GM12878 (cell line): ENCODE data around the gene MMP11. TPM values are rescaled to one million over a fixed set of nuclear protein-coding genes. Genes with fewer than 3 reads are reported as not detected.

ENCODE experiments used
- ATAC-seq: fragments of 200-7000 bp; cut with Tn5 transposase; 3 replicates; pipeline ENCODE4 v1.9.1; 2020; ENCODE audit warnings: mild to moderate bottlenecking, moderate library complexity
- BruUV-seq: library from RNA; stranded (reverse); fragments of 400-500 nt; replicated peaks from 2 replicates; lab custom pipeline; 2021; lab: Mats Ljungman, UMichigan
- CTCF ChIA-PET: fragments of 300-600 bp; sonication (Branson Sonifier 250); formaldehyde crosslinking; extraction: SDS; loops from one replicate; lab custom pipeline; 2021; ENCODE audit warnings: inconsistent platforms; lab: Yijun Ruan, JAX
- POLR2A ChIA-PET: fragments of 350-600 bp; formaldehyde crosslinking; extraction: SDS; loops from one replicate; lab custom pipeline; 2021; ENCODE audit warnings: inconsistent platforms; lab: Charles Lee
- RAD21 ChIA-PET: fragments of 300-600 bp; sonication (Branson Sonifier 250); formaldehyde crosslinking; loops from one replicate; lab custom pipeline; 2023; ENCODE audit warnings: antibody characterized with exemption; ENCODE audit not compliant: unreplicated experiment; lab: Charles Lee
- SMC1A ChIA-PET: fragments of 300-600 bp; sonication (Branson Sonifier 250); formaldehyde crosslinking; loops from one replicate; lab custom pipeline; 2023; ENCODE audit not compliant: unreplicated experiment, uncharacterized antibody; lab: Charles Lee
- DNase-seq: peaks from one replicate; pipeline ENCODE4 v3.0.0-alpha.2; 2011; ENCODE audit warnings: low read depth, low spot score
- FAIRE-seq: peaks from 3 replicates; lab custom pipeline; 2011; peaks lifted over from hg19 to GRCh38; lab: Jason Lieb, UNC
- H2AFZ ChIP-seq: 2 replicates; pipeline ENCODE4 v1.6.0; 2011; ENCODE audit warnings: low read depth, low read length, control low read depth; ENCODE audit not compliant: control insufficient read depth
- H3K27ac ChIP-seq: 2 replicates; pipeline ENCODE4 v1.5.1; 2011; ENCODE audit warnings: control low read depth; ENCODE audit not compliant: control insufficient read depth, insufficient read depth
- H3K27me3 ChIP-seq, 2 experiments: replicated peaks in 1 of 2; 2 replicates each; pipeline versions ENCODE4 v1.6.0 to v1.6.1; 2011; ENCODE audit warnings: low read length in 1 of 2; ENCODE audit not compliant: control insufficient read depth in 2 of 2, insufficient read depth in 2 of 2
- H3K36me3 ChIP-seq, 2 experiments: 2 replicates each; pipeline ENCODE4 v1.5.1; 2011; ENCODE audit warnings: low read length in 1 of 2; ENCODE audit not compliant: control insufficient read depth in 2 of 2, insufficient read depth in 2 of 2
- H3K4me1 ChIP-seq: 2 replicates; pipeline ENCODE4 v1.6.1; 2011; ENCODE audit warnings: mild to moderate bottlenecking, low read length, moderate library complexity, mixed read lengths; ENCODE audit not compliant: control insufficient read depth, insufficient read depth
- H3K4me2 ChIP-seq: 2 replicates; pipeline ENCODE4 v1.6.0; 2011; ENCODE audit warnings: control low read depth; ENCODE audit not compliant: control insufficient read depth, insufficient read depth
- H3K4me3 ChIP-seq: fragments of 200-600 bp; sonication (generic); 2 replicates; pipeline ENCODE4 v1.5.1; 2016
- H3K79me2 ChIP-seq: 2 replicates; pipeline ENCODE4 v1.6.0; 2011; ENCODE audit warnings: low read length; ENCODE audit not compliant: control insufficient read depth, insufficient read depth
- H3K9ac ChIP-seq: 2 replicates; pipeline ENCODE4 v1.8.0; 2011; ENCODE audit warnings: low read length, control low read depth, mixed read lengths; ENCODE audit not compliant: control insufficient read depth, insufficient read depth
- H3K9me3 ChIP-seq: replicated peaks from 3 replicates; pipeline ENCODE4 v1.5.1; 2011; ENCODE audit warnings: mild to moderate bottlenecking, low read length; ENCODE audit not compliant: control insufficient read depth, insufficient read depth
- H4K20me1 ChIP-seq: 2 replicates; pipeline ENCODE4 v1.6.0; 2011; ENCODE audit not compliant: control insufficient read depth, insufficient read depth
- ASH2L ChIP-seq: fragments of 300-600, 200-600 bp; sonication (generic); IDR thresholded peaks from 2 replicates; pipeline ENCODE4 v1.6.1; 2017; ENCODE audit warnings: low read depth, mild to moderate bottlenecking, borderline replicate concordance
- BCL11A ChIP-seq: IDR thresholded peaks from 2 replicates; pipeline ENCODE4 v1.6.1; 2011; ENCODE audit warnings: low read depth, low read length
- CHD1 ChIP-seq: IDR thresholded peaks from 2 replicates; pipeline ENCODE4 v1.6.1; 2012; ENCODE audit warnings: low read depth, low read length, improper control_type of control experiment
- EED ChIP-seq: sonication (generic); IDR thresholded peaks from 2 replicates; pipeline ENCODE4 v1.6.1; 2016; ENCODE audit warnings: antibody characterized with exemption, low read depth
- EGR1 ChIP-seq, 2 experiments: IDR thresholded peaks; 1 replicate in 1 of 2; 2 replicates in 1 of 2; pipeline ENCODE4 v1.6.1; 2011 to 2012; ENCODE audit warnings: low read depth in 2 of 2, low read length in 2 of 2, borderline replicate concordance in 1 of 2, mild to moderate bottlenecking in 1 of 2, moderate library complexity in 1 of 2
- NRF1 ChIP-seq: conservative IDR thresholded peaks from 2 replicates; pipeline ENCODE4 v1.6.1; 2011; ENCODE audit warnings: mild to moderate bottlenecking, low read depth, low read length, improper control_type of control experiment
- SMARCA5 ChIP-seq: fragments of 450-650 bp; IDR thresholded peaks from 2 replicates; pipeline ENCODE4 v1.6.1; 2017; ENCODE audit warnings: mild to moderate bottlenecking
- WGBS: methylation state at CpG from one replicate; pipeline ENCODE4 v1.1.6; 2016; ENCODE audit warnings: low lambda C conversion rate; ENCODE audit not compliant: insufficient replicate concordance, insufficient coverage; ENCODE audit errors: missing lambda C conversion rate; 5-methylcytosine and 5-hydroxymethylcytosine counted together
- in situ Hi-C: fragments of 300-500 bp; cut with MboI; formaldehyde crosslinking; loops from 9 replicates; pipeline ENCODE4 v1.14.3; 2018; ENCODE audit warnings: mixed read lengths
- intact Hi-C: fragments of 100-400 bp; cut with micrococcal nuclease; formaldehyde crosslinking; loops from one replicate; pipeline ENCODE4 v1.14.2; 2022; ENCODE audit not compliant: unreplicated experiment
- polyA plus RNA-seq, 11 experiments: library from polyadenylated mRNA; depleted of rRNA in 4 of 11; unstranded in 6 of 11; stranded (reverse) in 5 of 11; fragments of >200 nt; fragmentation: Nextera tagmentation in 4 of 11; fragmentation: Illumina TruSeq in 1 of 11; extraction: Ambion mirVana in 4 of 11; extraction: Trizol in 1 of 11; gene quantifications; 1 replicate in 1 of 11; 2 replicates in 10 of 11; pipeline versions ENCODE4 v1.2.1 to v1.2.3, GENCODE V29; 2011 to 2016; ENCODE audit warnings: inconsistent platforms in 2 of 11, missing spikeins in 2 of 11, low read depth in 1 of 11
- total RNA-seq, 4 experiments: library from RNA; depleted of rRNA in 3 of 4; stranded (reverse); fragments of >200 nt in 3 of 4; fragmentation: Illumina TruSeq in 1 of 4; extraction: Trizol in 1 of 4; gene quantifications; 2 replicates each; pipeline versions ENCODE4 v1.2.1 to v1.2.3, GENCODE V29; 2013 to 2021
- TF ChIP-seq, protein P1 (sequence below): IDR thresholded peaks from 2 replicates; pipeline ENCODE4 v1.6.1; 2012; ENCODE audit warnings: low read depth, low read length, improper control_type of control experiment
- TF ChIP-seq, protein P2 (sequence below): fragments of 450-650 bp; IDR thresholded peaks from 2 replicates; pipeline ENCODE4 v1.6.1; 2017; ENCODE audit warnings: mild to moderate bottlenecking, moderate library complexity
- TF ChIP-seq, protein P3 (sequence below): fragments of 150-350 bp; IDR thresholded peaks from 2 replicates; pipeline ENCODE4 v1.6.1; 2014; ENCODE audit warnings: mild to moderate bottlenecking, low read depth, low read length
- TF ChIP-seq, protein P4 (sequence below): fragments of 450-650 bp; formaldehyde crosslinking; IDR thresholded peaks from 2 replicates; pipeline ENCODE4 v1.5.0; 2022; ENCODE audit warnings: mild to moderate bottlenecking, missing genetic modification characterization

Gene MMP11
- total and polyA plus RNA-seq, 10 of the 15 experiments (the other 5 are each of a cell fraction or from before 2014, with no cell fraction given) = 0.03 to 1.1 (median 0.31) TPM; not detected in 2

DNA sequence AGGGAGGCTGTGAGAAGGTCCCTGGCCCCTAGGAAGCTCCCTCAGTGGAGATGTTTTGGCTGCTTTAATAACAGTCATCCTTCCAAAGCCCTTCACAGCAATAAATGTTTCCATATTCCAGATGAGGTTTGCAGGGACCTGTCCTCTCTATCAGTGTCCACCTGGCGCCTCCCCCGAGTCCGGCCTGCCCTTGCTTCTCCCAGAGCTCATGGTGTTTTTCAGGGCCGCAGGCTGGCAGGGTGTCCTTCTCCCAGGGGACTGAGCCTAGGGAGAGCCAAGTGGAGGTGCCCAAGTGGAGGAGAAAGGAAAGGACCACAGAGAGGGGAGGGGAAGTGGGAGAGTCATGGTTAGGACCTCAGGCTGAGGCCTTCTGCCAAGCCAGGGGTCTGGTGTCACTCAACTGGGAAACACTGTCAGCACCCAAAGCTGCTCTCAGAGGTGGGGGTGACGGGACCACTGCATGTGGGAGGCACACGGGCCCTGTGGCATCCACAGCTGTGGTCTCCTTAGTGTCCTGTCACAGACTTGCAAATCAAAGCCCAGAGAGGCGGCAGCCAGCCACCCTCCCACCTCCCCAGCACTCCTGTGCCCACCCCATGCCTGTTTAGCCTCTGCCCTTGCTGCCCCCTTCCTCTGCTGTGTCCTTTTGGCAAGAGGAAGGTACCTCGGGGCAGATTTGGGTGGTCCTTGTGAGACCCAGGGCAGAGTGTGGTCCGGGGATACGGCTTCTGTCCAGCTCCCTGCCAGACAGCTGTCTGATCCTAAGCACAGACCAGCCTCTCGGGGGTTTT lies 59.8 kb downstream of the MMP11 start:
- ATAC-seq (no peak), FAIRE-seq (no peak), DNase-seq (no peak)
- Histone ChIP-seq H3K79me2 (peaks cover 2% of the 10 kb centered on the region), H3K9ac (no peak overlapping the region), H3K36me3 (peaks cover 30 to 53% of the 10 kb centered on the region in 2 experiments), H4K20me1 (peaks cover 2% of the 10 kb centered on the region; the same call in 1 of the 2 replicates), H3K9me3 (no peaks in the 10 kb centered on the region), H3K4me1 (peaks cover 6% of the 10 kb centered on the region), H2AFZ (no peak overlapping the region), H3K27me3 (no peaks in the 10 kb centered on the region), H3K27ac (no peak overlapping the region), H3K4me3 (no peak overlapping the region), H3K4me2 (no peak overlapping the region)
- 87% methylated on average over 11 of the region's 11 CpGs for WGBS
- ChIA-PET SMC1A (no interaction called here), CTCF (interaction anchor here (1.1 to 1.2 kb wide), 2 partner anchors 19 to 65 kb away, joined by 3 read pairs; partner anchors contain the start of gene CHCHD10), POLR2A (interaction anchor here (1.0 kb wide), 1 partner anchor 11 kb away, joined by 3 read pairs; no protein-coding TSS in a partner anchor), RAD21 (no interaction called here)
- in situ Hi-C loops = no loop called here
- intact Hi-C loops = no loop called here
- BruUV-seq = no TSS peak
- TF ChIP-seq EED (no peak), SMARCA5 (no peak), CHD1 (no peak), BCL11A (no peak), ASH2L (no peak), NRF1 (no peak), EGR1 (IDR thresholded peaks at IDR 0.05; ENCODE audit: borderline replicate concordance in 1 of 2, low read depth in 2 of 2, low read length in 2 of 2) (no peak)
- TF ChIP-seq, protein P1, sequence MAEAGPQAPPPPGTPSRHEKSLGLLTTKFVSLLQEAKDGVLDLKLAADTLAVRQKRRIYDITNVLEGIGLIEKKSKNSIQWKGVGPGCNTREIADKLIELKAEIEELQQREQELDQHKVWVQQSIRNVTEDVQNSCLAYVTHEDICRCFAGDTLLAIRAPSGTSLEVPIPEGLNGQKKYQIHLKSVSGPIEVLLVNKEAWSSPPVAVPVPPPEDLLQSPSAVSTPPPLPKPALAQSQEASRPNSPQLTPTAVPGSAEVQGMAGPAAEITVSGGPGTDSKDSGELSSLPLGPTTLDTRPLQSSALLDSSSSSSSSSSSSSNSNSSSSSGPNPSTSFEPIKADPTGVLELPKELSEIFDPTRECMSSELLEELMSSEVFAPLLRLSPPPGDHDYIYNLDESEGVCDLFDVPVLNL = no peak
- TF ChIP-seq, protein P2, sequence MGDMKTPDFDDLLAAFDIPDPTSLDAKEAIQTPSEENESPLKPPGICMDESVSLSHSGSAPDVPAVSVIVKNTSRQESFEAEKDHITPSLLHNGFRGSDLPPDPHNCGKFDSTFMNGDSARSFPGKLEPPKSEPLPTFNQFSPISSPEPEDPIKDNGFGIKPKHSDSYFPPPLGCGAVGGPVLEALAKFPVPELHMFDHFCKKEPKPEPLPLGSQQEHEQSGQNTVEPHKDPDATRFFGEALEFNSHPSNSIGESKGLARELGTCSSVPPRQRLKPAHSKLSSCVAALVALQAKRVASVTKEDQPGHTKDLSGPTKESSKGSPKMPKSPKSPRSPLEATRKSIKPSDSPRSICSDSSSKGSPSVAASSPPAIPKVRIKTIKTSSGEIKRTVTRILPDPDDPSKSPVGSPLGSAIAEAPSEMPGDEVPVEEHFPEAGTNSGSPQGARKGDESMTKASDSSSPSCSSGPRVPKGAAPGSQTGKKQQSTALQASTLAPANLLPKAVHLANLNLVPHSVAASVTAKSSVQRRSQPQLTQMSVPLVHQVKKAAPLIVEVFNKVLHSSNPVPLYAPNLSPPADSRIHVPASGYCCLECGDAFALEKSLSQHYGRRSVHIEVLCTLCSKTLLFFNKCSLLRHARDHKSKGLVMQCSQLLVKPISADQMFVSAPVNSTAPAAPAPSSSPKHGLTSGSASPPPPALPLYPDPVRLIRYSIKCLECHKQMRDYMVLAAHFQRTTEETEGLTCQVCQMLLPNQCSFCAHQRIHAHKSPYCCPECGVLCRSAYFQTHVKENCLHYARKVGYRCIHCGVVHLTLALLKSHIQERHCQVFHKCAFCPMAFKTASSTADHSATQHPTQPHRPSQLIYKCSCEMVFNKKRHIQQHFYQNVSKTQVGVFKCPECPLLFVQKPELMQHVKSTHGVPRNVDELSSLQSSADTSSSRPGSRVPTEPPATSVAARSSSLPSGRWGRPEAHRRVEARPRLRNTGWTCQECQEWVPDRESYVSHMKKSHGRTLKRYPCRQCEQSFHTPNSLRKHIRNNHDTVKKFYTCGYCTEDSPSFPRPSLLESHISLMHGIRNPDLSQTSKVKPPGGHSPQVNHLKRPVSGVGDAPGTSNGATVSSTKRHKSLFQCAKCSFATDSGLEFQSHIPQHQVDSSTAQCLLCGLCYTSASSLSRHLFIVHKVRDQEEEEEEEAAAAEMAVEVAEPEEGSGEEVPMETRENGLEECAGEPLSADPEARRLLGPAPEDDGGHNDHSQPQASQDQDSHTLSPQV = no peak
- TF ChIP-seq, protein P3, sequence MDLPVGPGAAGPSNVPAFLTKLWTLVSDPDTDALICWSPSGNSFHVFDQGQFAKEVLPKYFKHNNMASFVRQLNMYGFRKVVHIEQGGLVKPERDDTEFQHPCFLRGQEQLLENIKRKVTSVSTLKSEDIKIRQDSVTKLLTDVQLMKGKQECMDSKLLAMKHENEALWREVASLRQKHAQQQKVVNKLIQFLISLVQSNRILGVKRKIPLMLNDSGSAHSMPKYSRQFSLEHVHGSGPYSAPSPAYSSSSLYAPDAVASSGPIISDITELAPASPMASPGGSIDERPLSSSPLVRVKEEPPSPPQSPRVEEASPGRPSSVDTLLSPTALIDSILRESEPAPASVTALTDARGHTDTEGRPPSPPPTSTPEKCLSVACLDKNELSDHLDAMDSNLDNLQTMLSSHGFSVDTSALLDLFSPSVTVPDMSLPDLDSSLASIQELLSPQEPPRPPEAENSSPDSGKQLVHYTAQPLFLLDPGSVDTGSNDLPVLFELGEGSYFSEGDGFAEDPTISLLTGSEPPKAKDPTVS = no peak
- TF ChIP-seq, protein P4, sequence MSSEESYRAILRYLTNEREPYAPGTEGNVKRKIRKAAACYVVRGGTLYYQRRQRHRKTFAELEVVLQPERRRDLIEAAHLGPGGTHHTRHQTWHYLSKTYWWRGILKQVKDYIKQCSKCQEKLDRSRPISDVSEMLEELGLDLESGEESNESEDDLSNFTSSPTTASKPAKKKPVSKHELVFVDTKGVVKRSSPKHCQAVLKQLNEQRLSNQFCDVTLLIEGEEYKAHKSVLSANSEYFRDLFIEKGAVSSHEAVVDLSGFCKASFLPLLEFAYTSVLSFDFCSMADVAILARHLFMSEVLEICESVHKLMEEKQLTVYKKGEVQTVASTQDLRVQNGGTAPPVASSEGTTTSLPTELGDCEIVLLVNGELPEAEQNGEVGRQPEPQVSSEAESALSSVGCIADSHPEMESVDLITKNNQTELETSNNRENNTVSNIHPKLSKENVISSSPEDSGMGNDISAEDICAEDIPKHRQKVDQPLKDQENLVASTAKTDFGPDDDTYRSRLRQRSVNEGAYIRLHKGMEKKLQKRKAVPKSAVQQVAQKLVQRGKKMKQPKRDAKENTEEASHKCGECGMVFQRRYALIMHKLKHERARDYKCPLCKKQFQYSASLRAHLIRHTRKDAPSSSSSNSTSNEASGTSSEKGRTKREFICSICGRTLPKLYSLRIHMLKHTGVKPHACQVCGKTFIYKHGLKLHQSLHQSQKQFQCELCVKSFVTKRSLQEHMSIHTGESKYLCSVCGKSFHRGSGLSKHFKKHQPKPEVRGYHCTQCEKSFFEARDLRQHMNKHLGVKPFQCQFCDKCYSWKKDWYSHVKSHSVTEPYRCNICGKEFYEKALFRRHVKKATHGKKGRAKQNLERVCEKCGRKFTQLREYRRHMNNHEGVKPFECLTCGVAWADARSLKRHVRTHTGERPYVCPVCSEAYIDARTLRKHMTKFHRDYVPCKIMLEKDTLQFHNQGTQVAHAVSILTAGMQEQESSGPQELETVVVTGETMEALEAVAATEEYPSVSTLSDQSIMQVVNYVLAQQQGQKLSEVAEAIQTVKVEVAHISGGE (CRISPR knock-in tag) = no peak
